Midbrain (tissue), 1 donor: ENCODE data around the gene IQCK.

Experiments used
- DNase-seq: peaks from one replicate; lab custom pipeline; 2025; lab: John Stamatoyannopoulos, UW

IQCK gene

DNA sequence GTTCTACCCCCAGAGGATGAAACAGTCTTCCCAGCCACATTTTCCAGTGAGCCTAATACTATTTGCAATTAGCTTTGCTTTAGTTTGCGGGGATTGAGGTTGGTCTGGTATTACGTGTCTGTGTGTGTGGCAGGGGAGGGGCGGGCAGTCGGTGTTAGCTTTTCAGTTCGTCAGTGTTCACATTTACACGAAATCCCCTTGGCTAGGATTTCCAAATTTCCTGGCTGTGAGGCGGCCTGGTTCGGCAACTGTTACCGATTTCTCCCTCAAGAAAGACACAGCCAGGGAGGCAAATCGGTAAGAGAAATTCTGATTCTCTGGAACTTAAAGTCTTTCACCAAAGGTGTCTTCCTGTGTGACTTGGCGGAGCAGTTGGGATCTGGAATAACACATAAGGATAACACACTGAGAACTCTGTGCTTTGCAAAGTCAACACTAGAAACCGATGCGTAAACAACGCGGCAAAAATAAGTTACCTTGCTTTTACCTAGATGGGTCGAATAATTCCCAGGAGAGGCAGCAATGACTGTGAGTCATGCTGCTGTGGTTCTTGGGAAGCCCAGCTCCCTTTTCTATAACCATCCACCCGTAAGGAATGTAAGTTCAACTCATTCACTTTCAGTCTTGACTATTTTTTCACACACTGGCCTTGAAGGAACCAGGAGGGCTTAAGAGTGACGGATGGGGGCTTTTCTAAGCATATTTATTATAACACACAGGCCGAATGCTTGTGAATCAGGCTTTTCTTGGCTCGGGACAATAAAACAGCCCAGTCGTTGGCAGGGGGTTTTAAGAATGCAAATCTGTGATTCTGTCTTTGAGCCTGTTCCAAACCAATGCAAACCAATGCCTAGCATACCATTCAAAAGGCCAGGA lies 142.3 kb downstream of the IQCK start:
- DNase-seq, result peak; percentile 41

DNA sequence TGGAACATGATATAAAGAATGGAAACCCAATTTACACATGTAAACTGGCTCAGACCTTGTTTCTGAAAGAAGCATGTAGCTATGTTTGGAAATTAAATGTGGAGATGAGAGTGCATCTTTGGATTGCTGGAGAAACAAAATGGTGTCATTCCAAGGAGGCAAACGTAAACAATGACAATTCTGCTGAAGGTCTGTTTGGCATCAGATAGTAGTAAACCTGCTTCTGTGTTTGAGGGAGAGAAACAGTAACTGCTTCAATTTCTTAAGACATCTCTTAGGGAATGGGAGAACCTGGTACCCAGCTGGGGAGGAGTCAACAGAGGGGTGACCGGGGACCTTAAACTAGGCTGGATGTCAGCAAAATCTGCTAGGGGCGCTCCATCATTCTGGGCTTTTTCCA lies 143.1 kb downstream of the IQCK start:
- DNase-seq, result no peak

DNA sequence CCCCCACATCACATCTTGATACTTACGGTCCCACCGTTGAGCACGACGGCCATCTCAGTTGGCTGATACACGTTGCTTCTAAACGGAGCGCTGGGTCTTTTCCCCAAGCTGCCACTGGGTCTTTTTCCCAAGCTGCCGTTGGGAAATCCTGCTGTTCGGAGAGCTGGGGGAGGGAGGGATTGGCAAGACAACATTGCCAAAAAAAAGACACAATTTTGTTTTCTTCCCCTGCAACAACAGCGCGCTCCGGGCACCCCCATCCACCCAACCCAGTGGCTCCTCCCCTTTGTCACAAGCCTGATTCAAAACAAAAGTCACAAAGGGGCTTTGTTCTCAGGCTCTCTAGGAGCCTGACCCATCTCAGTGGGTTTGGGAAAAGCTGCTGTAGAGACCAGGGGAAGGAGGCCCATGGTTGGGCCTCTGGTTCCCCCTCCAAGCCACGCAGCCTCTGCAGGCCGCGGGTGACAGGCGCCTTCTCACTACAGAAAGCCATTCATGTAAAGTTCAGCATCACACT lies 143.8 kb downstream of the IQCK start:
- peak; percentile 93 for DNase-seq

DNA sequence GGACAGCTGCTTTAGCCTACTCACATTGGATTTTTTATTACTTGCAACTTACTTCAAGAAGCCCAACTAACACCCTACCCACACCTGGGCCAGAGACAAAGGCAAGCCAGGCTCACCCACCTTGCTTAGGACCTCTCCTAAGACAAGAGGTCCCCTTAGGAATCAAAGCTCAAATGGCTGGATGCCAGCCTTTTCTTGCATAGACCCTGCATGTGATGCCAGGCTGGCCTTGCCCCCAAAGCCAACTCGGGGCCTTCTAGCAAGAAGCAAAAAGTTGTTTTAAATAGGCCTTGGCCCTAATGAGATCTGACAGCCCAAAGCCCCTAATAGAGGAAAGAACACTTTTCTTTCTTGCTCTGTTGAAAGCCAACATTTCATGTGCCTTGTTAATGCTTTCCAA lies 145.9 kb downstream of the IQCK start:
- no peak for DNase-seq

DNA sequence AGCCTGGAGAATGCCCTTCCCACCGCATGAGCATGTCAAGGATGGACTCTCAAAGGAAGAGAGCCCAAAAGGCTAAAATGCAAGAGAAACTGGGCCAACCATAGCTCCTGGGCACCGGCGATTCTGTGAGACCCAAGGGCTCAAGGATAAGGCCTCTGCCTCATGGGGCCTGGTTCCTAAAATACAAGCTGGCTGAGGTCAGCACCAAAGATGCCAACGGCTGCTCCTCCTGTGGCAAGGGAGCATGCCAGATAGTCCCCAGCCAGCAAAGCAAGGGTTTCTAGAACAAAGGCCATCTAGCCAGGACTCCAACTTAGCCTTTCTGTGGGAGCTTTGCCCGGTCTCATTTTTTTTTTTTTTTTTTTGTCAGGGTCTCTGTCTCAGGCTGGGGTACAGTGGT lies 146.5 kb downstream of the IQCK start:
- DNase-seq, result no peak

DNA sequence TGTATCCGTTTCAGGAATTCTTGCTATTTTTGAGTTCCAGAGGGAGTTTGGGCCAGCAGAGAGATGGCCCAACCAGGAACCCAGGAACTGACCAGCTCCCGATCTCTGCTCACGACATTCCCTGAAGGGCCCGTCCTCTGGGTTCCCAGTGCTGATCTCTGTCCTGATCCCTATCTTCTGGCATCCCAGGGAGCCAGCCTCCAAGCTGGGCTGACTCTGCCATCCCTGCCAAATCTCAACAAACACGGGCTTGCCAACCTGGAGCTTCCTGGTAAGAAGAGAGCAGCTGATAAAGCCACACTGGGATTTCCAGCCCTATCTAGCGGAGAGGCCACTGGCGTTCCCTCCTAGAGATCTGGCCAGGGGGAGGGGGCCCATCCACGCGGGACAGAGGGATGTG lies 150.3 kb downstream of the IQCK start:
- no peak for DNase-seq

DNA sequence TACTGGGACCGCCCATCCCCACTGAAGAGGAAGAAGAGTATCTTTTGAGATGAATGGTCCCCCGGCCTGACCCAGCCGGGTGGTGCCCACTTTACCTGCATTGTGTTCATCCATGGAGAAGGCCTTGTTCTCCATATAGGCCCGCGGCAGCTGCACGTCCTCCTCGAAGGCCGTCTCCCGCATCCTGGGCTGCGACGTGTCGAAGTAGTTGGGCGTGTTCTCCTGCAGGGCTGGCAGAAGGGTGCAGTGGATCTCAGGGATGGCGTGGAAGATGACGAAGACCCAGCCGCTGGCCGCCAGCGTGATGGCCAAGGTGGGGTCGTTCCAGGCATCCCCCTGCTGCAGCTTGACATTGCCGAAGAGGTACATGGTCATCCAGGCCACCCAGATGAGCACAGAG lies 153.7 kb downstream of the IQCK start:
- DNase-seq, result no peak

DNA sequence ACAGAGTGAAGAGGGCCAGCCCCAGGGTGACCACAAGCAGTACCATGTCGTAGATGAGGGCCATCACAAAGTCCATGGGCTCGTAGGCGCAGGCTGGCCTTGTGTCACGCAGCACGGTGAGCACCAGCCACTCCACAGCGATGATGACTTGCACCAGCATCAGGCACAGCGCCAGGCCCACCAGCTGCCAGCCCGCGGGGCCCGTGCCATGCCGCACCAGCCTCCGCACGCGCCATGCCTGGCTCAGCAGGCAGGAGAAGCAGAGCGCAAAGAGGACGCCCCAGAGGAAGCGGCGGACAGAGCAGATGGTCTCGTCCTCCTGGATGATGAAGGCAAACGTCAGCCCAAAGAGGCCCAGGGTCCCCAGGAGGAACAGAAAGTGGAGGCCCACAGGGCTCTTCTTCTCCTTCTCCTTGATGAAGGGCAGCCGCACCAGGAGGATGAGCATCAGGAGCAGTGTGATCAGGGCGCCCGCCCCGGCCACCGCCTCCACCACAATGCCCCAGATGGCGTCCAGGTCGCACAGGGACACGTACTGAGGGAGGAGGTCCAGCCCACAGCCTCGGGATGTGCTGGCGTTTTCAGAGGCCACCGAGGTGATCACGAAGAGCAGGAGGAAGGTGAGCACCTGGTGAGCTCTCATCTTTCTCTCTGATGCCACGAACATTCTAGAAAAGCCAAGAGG lies 154.2 kb downstream of the IQCK start:
- DNase-seq, result peak; percentile 82

DNA sequence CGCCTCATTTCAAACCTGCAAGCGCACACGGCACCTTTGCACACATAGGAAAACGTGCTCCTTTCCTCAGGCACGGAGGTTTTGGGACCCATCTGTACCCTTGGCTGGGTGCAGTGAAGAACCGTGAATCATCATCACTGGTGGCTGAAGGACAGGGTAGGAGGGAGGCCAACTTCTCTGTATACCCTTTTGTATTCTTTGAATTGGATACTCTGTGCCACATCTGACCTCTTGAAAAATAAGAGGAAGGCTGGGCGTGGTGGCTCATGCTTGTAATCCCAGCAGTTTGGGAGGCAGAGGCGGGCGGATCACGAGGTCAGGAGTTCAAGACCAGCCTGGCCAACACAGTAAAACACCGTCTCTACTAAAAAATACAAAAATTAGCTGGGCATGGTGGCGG lies 154.9 kb downstream of the IQCK start:
- DNase-seq, result peak; percentile 49

DNA sequence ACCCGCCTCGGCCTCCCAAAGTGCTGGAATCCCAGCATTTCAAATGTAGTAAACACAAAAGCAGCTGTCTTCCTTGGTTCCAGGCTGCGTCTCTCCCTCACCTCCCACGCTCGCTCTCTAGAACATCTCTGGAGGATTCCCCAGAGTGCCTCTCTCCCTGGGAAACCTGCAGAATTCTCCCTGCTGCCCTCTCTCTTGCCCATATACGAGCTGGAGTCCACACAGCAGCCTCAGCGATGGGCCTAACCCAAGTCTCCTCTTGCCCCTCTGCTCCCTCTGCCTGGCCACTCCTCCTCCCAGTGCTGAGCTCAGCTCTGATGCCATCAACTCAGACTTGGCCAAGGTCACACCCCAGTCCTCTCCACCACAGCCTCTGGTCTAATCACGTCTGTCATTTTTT lies 156.0 kb downstream of the IQCK start:
- no peak for DNase-seq

DNA sequence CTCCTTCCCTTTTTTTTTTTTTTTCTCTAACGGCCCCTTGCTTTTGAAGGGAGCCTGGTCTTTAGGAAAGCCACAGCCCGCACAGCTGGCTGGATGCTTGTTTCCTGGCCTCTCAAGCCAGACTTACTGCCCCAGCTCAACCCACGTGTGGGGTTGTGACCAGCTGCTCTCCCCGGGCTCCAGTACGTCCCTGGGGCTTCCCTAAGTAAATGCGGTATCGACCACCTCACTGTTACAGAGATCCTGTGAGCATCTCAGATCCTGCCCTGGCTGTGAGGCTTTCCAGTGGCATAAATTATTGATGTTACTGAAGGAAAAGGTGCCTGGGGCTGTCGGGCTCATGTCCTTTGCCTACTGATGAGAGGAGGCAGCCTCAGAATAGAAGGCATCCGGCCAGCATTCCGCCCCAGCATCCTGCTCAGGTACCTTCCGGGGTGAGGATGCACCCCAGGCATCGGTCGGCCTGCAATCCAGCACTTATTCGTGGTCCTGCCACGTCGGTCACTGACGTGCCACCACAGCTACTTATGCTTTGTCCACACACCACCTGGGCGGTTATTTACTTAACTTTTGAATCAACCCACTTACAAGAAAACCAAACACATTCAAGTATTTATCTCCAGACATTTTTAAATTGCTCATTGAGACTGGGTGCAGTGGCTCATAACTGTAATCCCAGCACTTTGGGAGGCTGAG lies 156.9 kb downstream of the IQCK start:
- DNase-seq, result no peak

DNA sequence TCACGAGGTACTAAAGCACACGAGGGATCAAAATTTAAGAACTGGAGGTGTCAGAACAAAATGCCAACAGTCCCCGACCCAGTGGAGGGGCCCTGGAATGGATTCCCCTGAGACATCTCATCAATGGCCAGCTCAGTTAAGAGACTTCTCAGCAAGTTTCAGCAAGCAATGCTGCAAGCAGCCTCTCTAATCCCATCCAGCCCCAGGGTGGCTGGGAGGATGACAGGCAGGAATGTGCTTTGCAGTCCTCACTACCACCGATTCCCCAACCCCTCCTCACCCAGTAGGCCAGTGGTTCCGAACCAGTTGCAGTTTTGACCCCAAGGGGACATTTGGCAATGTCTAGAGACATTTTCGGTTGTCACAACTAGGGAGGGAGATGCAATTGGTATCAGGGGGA lies 157.8 kb downstream of the IQCK start:
- no peak for DNase-seq

DNA sequence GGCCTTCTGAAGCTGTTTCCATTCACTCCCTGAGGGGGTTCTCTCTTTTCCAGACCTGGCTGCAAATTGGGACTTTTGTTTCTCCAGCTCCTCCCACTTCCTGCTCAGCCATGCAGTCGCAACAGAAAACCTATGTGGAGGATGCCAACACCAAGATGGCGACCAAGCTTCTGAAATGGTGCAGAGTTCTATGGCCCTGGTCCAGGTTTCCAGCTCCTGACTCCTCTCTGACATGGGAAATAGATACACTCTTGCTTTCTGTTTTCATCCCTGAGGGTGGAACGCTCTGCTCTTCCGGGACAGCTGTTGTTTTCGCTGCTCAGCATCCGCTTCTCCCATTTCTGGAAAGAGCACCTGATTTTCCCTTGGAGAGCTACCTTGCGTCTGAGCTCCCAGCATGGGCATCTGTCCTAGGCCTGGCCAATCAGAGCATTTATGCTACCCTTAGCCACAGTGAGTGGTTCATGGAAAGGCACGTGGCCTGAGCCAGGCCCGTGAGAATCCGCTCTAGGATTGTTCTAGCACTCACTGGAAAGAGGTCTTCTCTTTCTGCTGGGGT lies 158.5 kb downstream of the IQCK start:
- DNase-seq, result no peak

DNA sequence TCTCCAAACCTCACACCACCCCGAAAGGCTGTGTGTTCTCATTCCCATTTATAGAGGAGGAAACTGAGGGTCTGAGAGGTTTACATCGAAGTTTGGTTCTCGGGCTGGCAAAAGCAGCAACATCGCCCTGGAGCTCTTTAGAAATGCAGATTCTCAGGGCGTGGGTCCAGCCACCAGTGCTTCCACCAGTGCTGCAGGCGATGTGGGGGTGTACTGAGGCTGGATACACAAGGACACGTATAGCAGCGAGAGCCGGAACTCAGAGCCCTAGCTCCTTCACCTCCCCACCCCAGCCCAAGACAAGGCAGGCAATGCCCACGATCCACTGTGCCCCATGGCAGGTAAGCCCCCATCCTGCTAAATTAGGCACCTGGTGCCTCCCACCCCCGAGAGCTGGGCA lies 160.7 kb downstream of the IQCK start:
- DNase-seq, result no peak

DNA sequence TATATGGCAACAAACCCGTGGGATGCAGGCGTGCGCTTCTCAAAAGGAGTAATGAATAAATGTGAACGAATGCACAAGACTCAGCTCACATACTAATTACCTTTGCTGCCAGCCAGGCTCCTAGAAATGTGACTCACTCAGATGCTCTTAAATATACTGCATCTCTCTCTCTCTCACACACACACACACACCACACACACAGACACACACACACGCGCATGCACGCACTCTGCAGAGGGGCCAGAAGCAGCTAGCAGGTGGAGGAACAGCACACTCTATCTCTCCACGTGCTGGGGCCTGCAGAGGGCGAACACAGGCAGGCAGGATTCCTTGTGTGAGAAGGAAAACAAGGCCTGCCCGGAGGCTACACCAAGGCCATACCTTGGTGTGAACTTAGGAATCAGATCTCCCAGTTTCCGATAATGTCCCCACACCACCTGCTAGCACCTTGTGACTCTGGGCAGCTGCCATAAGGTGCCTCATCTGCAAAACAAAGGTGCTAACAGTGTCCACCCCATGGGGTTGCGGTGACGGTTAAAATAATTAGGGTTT lies 161.2 kb downstream of the IQCK start:
- DNase-seq, result no peak

DNA sequence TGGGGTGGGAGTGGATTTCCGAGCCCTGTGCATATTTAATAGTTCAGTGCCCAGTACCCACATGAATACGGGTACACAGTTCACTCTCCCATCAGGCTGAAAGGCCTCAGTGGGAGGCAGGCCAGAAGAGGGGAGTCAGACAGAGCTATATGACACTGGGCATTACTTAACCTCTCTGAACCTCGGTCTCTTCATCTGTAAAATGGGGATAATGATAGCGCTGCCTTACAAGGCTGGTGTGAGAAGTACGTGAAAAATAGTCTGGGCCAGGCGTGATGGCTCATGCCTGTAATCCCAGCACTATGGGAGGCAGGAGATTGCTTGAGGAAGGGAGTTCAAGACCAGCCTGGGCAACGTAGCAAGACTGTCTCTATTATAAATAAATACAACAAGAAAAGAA lies 163.0 kb downstream of the IQCK start:
- DNase-seq, result no peak

DNA sequence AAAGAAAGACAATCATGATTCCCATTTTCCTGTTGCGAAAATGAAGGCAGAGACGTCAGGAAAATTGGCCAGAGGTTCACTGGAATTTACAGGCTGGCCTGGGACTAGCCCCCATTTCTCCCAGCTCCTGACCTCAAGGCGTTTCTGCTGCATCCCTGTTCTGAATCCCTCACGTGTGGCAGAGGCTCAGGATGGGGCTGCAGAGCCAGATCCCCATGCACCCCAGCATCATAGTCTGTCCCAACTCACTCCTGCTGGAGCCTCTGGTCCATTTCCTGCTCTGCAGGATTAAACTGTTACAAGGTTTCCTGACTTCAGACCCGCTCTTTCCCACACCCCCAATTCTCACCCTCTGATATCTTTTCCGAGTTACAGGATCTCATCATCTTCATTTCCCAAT lies 163.7 kb downstream of the IQCK start:
- DNase-seq, result no peak

DNA sequence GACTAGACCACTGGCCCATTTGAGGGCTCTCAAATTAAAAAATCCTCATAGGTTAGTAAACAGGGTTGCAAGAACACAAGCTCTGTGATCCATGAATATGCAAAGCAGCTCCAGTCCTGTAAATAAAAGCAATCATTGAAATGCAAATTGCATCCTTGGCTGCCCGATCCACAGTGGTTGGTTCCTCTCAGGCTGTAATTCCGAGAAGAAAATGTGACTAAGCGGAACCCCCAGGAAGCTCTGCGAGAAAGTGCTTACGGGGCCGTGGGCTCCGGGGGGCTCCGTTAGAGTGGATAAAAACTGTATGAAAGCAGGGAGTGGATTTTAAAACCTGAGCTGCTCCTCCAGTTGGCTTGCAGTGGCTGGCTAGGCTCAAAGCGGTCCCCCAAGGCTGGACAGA lies 164.1 kb downstream of the IQCK start:
- peak; percentile 83 for DNase-seq

DNA sequence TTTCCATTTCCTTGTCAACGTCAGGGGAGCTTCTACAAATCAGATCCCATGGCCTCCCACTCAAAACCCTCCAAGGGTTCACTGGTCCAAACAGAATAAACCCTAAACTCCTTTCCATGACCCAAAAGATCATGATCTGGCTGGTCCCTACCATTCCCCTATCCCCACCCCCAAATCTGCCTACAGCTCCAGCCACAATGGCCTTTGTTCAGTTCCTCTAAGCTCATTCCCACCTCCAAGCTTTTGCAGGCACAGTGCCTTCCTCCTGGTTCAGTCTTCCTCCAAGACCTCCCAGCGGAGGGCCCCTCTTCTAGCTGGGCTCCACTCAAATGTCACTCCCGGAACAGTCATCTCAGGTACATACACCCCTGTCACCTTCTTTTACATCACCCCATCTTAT lies 164.6 kb downstream of the IQCK start:
- DNase-seq, result peak; percentile 53

DNA sequence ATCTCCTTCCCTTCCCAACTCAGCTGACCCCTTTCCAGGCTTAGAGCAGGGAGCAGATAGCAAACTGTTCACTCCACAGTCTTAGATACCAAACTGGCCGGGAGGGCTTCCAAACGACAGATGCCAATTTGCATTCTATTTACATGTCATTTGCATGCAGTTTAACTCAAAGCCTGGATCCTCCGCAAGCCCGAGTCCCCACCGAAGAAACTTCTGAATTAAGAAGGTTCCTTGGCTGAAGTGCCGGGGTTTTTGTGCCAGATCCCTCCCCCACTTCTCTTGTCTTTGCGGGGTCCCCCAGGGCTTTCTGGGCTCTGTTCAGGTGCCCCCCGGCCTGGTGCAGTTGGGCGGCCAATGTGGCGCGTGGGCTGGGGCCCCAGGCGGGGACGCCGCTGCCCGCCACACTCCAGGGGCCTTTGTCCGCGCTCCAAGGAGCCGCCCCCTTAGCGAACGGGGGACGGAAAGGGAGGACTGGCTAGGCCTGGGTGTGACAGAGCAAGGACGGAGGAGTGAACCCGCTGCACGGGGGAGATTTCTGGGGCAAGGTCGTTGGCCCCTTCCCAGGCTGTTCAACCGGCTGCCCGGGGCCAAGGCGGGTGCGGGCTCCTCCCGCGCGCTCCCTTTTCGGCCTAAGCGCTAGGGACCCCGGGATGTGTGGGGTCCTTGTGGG lies 165.4 kb downstream of the IQCK start:
- DNase-seq, result peak; percentile 86

DNA sequence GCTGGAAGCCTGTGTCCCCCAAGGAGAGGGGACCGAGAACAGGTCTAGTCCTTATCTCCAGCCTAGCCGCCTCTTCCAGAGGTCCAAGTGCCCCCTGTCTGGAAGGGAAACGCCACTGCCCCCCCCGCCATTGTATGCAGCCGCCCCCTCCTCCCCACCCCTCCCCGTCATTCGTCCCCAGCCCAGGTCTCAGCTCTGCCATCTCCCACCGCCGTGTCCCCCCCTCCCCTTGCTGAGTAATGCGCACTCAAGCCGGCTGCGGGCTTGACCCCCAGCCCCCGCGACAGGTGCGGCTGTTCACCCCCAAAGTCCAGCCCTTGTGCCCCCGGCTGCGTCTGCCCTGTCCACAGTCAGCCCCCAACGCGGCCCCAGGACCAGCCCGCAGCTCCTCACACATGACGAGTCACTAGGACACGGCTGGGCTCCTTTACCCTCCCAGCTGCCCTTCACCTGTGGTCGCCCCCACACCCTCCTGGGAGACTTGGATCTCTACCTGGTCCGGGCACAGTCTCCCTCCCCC lies 166.0 kb downstream of the IQCK start:
- DNase-seq, result no peak
